Neural progenitor cell (in vitro differentiated cells): ENCODE data around the gene HS6ST3.

Experiments used
- CTCF ChIP-seq: fragments of 200-600 bp; sonication (generic); IDR thresholded peaks from 2 replicates; pipeline ENCODE4 v1.5.1; 2017; ENCODE audit warnings: antibody characterized with exemption, mild to moderate bottlenecking
- EZH2 ChIP-seq: fragments of 200-600 bp; sonication (generic); IDR thresholded peaks from 2 replicates; pipeline ENCODE4 v1.6.1; 2017; ENCODE audit warnings: antibody characterized with exemption, mild to moderate bottlenecking, moderate library complexity
- EZH2phosphoT487 ChIP-seq: fragments of 200-600 bp; sonication (generic); IDR thresholded peaks from 2 replicates; pipeline ENCODE4 v1.6.1; 2017; ENCODE audit warnings: antibody characterized with exemption

- TF ChIP-seq EZH2phosphoT487, result no peak
- TF ChIP-seq CTCF, result no peak
- no peak for TF ChIP-seq EZH2
Measured at GRCh38 chr13:96450326-96451020, 360.6 kb downstream of the HS6ST3 start.
